HepG2 (cell line): ENCODE data around the gene KLHL5. TPM values are rescaled to one million over a fixed set of nuclear protein-coding genes. Genes with fewer than 3 reads are reported as not detected.

Experiments
- ATAC-seq: fragments of 200-7000 bp; cut with Tn5 transposase; 3 replicates; pipeline ENCODE4 v1.9.1; 2020; ENCODE audit warnings: mild to moderate bottlenecking, moderate library complexity
- BruUV-seq: library from RNA; stranded (reverse); fragments of 400-500 nt; replicated peaks from 2 replicates; lab custom pipeline; 2021; lab: Mats Ljungman, UMichigan
- CTCF ChIA-PET: fragments of 300-600 bp; formaldehyde crosslinking; extraction: SDS; loops from one replicate; lab custom pipeline; 2021; ENCODE audit warnings: low total read pairs, inconsistent platforms, low intra/inter-chr PET ratio; lab: Yijun Ruan, JAX
- POLR2A ChIA-PET: fragments of 350-600 bp; sonication (Branson Sonifier 250); formaldehyde crosslinking; loops from one replicate; lab custom pipeline; 2020; ENCODE audit warnings: antibody characterized with exemption, inconsistent platforms; lab: Yijun Ruan, JAX
- DNase-seq: peaks from one replicate; pipeline ENCODE4 v3.0.0-alpha.2; 2015; ENCODE audit warnings: low spot score
- FAIRE-seq: peaks from 3 replicates; lab custom pipeline; 2011; peaks lifted over from hg19 to GRCh38; lab: Jason Lieb, UNC
- H2AFZ ChIP-seq: one replicate; pipeline ENCODE4 v1.6.1; 2011; ENCODE audit warnings: low read length, inconsistent platforms
- H3K27ac ChIP-seq: fragments of 300-600 bp; 3 replicates; pipeline ENCODE4 v1.8.0; 2011; ENCODE audit warnings: mixed run types, mild to moderate bottlenecking, mixed read lengths, low read length, inconsistent platforms; ENCODE audit not compliant: insufficient read depth; ENCODE audit errors: extremely low read length
- H3K27me3 ChIP-seq, 2 experiments: fragments of 200-600 bp in 1 of 2; 2 replicates in 1 of 2; 3 replicates in 1 of 2; pipeline versions ENCODE4 v1.6.0 to v1.8.0; 2011; ENCODE audit warnings: low read length in 2 of 2, mild to moderate bottlenecking in 2 of 2, moderate library complexity in 2 of 2, inconsistent platforms in 1 of 2; ENCODE audit not compliant: insufficient read depth in 2 of 2, control insufficient read depth in 1 of 2
- H3K36me3 ChIP-seq, 2 experiments: fragments of 200-600 bp in 1 of 2; replicated peaks in 1 of 2; 2 replicates in 1 of 2; 3 replicates in 1 of 2; pipeline versions ENCODE4 v1.5.1 to v1.8.0; 2011; ENCODE audit warnings: low read length in 2 of 2, inconsistent platforms in 1 of 2; ENCODE audit not compliant: insufficient read depth in 2 of 2, control insufficient read depth in 1 of 2
- H3K4me1 ChIP-seq: 2 replicates; pipeline ENCODE4 v1.5.1; 2012; ENCODE audit warnings: low read length, inconsistent platforms; ENCODE audit not compliant: insufficient read depth
- H3K4me2 ChIP-seq: 2 replicates; pipeline ENCODE4 v1.6.0; 2011; ENCODE audit warnings: low read depth, low read length, inconsistent platforms
- H3K4me3 ChIP-seq, 3 experiments: fragments of 200-600 bp in 1 of 3; sonication (generic), shearing (Covaris generic) in 1 of 3; replicated peaks in 1 of 3; 2 replicates each; pipeline ENCODE4 v1.5.1; 2011 to 2016; ENCODE audit warnings: low read length in 3 of 3, inconsistent platforms in 2 of 3, low read depth in 2 of 3, mild to moderate bottlenecking in 2 of 3, control low read depth in 1 of 3, mixed read lengths in 1 of 3; ENCODE audit not compliant: insufficient read depth in 1 of 3
- H3K79me2 ChIP-seq: one replicate; pipeline ENCODE4 v1.6.1; 2011; ENCODE audit warnings: low read length, inconsistent platforms; ENCODE audit not compliant: insufficient read depth
- H3K9ac ChIP-seq: 2 replicates; pipeline ENCODE4 v1.6.0; 2011; ENCODE audit warnings: mild to moderate bottlenecking, low read depth, low read length, inconsistent platforms; ENCODE audit not compliant: insufficient read depth
- H3K9me3 ChIP-seq: 2 replicates; pipeline ENCODE4 v1.5.1; 2012; ENCODE audit warnings: mild to moderate bottlenecking, low read length
- H4K20me1 ChIP-seq: 2 replicates; pipeline ENCODE4 v1.6.0; 2011; ENCODE audit warnings: inconsistent platforms, mild to moderate bottlenecking, low read length, moderate library complexity; ENCODE audit not compliant: insufficient read depth
- PCBP1 ChIP-seq: fragments of 200-400 bp; formaldehyde crosslinking; IDR thresholded peaks from 2 replicates; pipeline ENCODE4 v1.6.1; 2017; ENCODE audit warnings: mild to moderate bottlenecking, low read depth, low read length, borderline replicate concordance
- POLR2AphosphoS2 ChIP-seq: IDR thresholded peaks from 2 replicates; pipeline ENCODE4 v1.6.1; 2011; ENCODE audit warnings: low read depth, low read length, improper control_type of control experiment
- SIX1 ChIP-seq: sonication (generic); formaldehyde crosslinking; IDR thresholded peaks from 2 replicates; pipeline ENCODE4 v1.4.0; 2020; ENCODE audit warnings: missing genetic modification reagents, borderline replicate concordance
- TCF7 ChIP-seq: sonication (generic); IDR thresholded peaks from 2 replicates; pipeline ENCODE4 v1.6.1; 2016; ENCODE audit warnings: antibody characterized with exemption, low read depth
- ZNF615 ChIP-seq: sonication (generic); formaldehyde crosslinking; IDR thresholded peaks from 2 replicates; pipeline ENCODE4 v1.5.0; 2020; ENCODE audit warnings: mild to moderate bottlenecking, missing genetic modification reagents, borderline replicate concordance
- ZNF660 ChIP-seq: sonication (generic); formaldehyde crosslinking; IDR thresholded peaks from 2 replicates; pipeline ENCODE4 v1.5.1; 2020; ENCODE audit warnings: mild to moderate bottlenecking, low read depth, missing genetic modification reagents, borderline replicate concordance
- ZNF773 ChIP-seq: sonication (generic); formaldehyde crosslinking; IDR thresholded peaks from 2 replicates; pipeline ENCODE4 v1.4.0; 2020; ENCODE audit warnings: missing genetic modification reagents, borderline replicate concordance
- WGBS: methylation state at CpG from one replicate; pipeline ENCODE4 v1.1.6; 2017; ENCODE audit warnings: low lambda C conversion rate; 5-methylcytosine and 5-hydroxymethylcytosine counted together
- in situ Hi-C: cut with HindIII; loops from 2 replicates; pipeline ENCODE4 v1.10.0; 2017; ENCODE audit warnings: low pct_unique_long_range_greater_than_20kb; ENCODE audit not compliant: extremely low pct_ligation_motif_present
- intact Hi-C: fragments of 100-400 bp; cut with micrococcal nuclease; formaldehyde crosslinking; loops from one replicate; pipeline ENCODE4 v1.10.0; 2022; ENCODE audit not compliant: unreplicated experiment
- polyA plus RNA-seq, 8 experiments: library from polyadenylated mRNA; depleted of rRNA in 3 of 8; stranded (reverse) in 7 of 8; unstranded in 1 of 8; fragments of >200 nt; fragmentation: Illumina TruSeq in 4 of 8; extraction: Trizol in 4 of 8; gene quantifications; 2 replicates each; pipeline versions ENCODE4 v1.2.1 to v1.2.3, GENCODE V29; 2011 to 2016; ENCODE audit warnings: low read depth in 4 of 8, missing spikeins in 1 of 8, mixed read lengths in 1 of 8; ENCODE audit not compliant: insufficient read depth in 1 of 8
- total RNA-seq, 5 experiments: library from RNA; depleted of rRNA; stranded (reverse); fragments of >200 nt; fragmentation: Illumina TruSeq; extraction: Trizol; gene quantifications; 2 replicates each; pipeline ENCODE4 v1.2.3, GENCODE V29; 2016; ENCODE audit warnings: low read depth in 1 of 5
- TF ChIP-seq, protein P1 (sequence below): fragments of 450-650 bp; IDR thresholded peaks from 2 replicates; pipeline ENCODE4 v1.6.1; 2017; ENCODE audit warnings: mild to moderate bottlenecking
- TF ChIP-seq, protein P2 (sequence below): sonication (generic); formaldehyde crosslinking; IDR thresholded peaks from 2 replicates; pipeline ENCODE4 v1.9.0; 2021; ENCODE audit warnings: mild to moderate bottlenecking, missing genetic modification reagents
- TF ChIP-seq, protein P3 (sequence below): sonication (generic); formaldehyde crosslinking; conservative IDR thresholded peaks from 2 replicates; pipeline ENCODE4 v1.8.0; 2022; ENCODE audit warnings: low read depth, missing genetic modification reagents
- TF ChIP-seq, protein P4 (sequence below): sonication (generic); formaldehyde crosslinking; conservative IDR thresholded peaks from 2 replicates; pipeline ENCODE4 v1.4.0; 2020; ENCODE audit warnings: missing genetic modification reagents

KLHL5 gene
- total and polyA plus RNA-seq, 2 of the 13 experiments (the other 11 are each of a cell fraction or from before 2014, with no cell fraction given): 36.2 to 38.7 TPM

DNA sequence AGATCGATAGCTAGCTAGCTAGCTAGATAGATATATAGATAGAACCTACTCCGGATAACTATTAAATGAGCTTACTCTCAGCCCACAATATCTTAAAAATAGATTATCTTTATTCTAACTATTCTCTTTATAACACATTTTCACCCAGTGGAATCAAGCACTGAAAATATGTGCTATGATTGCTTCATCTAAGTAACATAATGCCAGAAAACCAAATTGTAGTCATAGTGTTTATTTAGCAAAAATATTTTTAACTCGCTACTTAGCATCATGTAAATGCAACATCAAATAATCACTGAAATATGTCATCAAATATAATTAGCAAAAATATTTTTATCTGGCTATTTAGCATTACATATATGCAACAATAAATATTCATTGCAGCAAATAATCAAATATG, 31.3 kb upstream of the KLHL5 start:
- H4K20me1 ChIP-seq: no peaks in the 10 kb centered on the region
- H3K4me2 ChIP-seq: 0 out of 2 replicates have a peak overlapping the region, but pooled peaks have one; percentile 39
- H2AFZ ChIP-seq: no peak overlapping the region
- no peaks in the 10 kb centered on the region for H3K27me3 ChIP-seq
- H3K4me1 ChIP-seq: peaks cover 14% of the 10 kb centered on the region
- H3K79me2 ChIP-seq: no peaks in the 10 kb centered on the region
- DNase-seq: no peak
- ChIA-PET CTCF (no interaction called here), POLR2A (no interaction called here)
- H3K4me3 ChIP-seq: no peak overlapping the region
- no peak overlapping the region for H3K27ac ChIP-seq
- in situ Hi-C loops (no loop called here), intact Hi-C loops (no loop called here)
- no peak overlapping the region for H3K9ac ChIP-seq
- H3K9me3 ChIP-seq: no peaks in the 10 kb centered on the region
- WGBS: 88% methylated on average over 3 of the region's 3 CpGs
- BruUV-seq: no TSS peak
- FAIRE-seq: no peak
- H3K36me3 ChIP-seq: no peaks in the 10 kb centered on the region
- no peak for ATAC-seq
- no peak for TF ChIP-seq TCF7
- no peak for TF ChIP-seq PCBP1
- TF ChIP-seq, protein P1, sequence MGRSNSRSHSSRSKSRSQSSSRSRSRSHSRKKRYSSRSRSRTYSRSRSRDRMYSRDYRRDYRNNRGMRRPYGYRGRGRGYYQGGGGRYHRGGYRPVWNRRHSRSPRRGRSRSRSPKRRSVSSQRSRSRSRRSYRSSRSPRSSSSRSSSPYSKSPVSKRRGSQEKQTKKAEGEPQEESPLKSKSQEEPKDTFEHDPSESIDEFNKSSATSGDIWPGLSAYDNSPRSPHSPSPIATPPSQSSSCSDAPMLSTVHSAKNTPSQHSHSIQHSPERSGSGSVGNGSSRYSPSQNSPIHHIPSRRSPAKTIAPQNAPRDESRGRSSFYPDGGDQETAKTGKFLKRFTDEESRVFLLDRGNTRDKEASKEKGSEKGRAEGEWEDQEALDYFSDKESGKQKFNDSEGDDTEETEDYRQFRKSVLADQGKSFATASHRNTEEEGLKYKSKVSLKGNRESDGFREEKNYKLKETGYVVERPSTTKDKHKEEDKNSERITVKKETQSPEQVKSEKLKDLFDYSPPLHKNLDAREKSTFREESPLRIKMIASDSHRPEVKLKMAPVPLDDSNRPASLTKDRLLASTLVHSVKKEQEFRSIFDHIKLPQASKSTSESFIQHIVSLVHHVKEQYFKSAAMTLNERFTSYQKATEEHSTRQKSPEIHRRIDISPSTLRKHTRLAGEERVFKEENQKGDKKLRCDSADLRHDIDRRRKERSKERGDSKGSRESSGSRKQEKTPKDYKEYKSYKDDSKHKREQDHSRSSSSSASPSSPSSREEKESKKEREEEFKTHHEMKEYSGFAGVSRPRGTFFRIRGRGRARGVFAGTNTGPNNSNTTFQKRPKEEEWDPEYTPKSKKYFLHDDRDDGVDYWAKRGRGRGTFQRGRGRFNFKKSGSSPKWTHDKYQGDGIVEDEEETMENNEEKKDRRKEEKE: no peak
- TF ChIP-seq ZNF773 (CRISPR knock-in tag): no peak
- no peak for TF ChIP-seq ZNF660 (CRISPR knock-in tag)
- TF ChIP-seq SIX1: no peak
- TF ChIP-seq, protein P2, sequence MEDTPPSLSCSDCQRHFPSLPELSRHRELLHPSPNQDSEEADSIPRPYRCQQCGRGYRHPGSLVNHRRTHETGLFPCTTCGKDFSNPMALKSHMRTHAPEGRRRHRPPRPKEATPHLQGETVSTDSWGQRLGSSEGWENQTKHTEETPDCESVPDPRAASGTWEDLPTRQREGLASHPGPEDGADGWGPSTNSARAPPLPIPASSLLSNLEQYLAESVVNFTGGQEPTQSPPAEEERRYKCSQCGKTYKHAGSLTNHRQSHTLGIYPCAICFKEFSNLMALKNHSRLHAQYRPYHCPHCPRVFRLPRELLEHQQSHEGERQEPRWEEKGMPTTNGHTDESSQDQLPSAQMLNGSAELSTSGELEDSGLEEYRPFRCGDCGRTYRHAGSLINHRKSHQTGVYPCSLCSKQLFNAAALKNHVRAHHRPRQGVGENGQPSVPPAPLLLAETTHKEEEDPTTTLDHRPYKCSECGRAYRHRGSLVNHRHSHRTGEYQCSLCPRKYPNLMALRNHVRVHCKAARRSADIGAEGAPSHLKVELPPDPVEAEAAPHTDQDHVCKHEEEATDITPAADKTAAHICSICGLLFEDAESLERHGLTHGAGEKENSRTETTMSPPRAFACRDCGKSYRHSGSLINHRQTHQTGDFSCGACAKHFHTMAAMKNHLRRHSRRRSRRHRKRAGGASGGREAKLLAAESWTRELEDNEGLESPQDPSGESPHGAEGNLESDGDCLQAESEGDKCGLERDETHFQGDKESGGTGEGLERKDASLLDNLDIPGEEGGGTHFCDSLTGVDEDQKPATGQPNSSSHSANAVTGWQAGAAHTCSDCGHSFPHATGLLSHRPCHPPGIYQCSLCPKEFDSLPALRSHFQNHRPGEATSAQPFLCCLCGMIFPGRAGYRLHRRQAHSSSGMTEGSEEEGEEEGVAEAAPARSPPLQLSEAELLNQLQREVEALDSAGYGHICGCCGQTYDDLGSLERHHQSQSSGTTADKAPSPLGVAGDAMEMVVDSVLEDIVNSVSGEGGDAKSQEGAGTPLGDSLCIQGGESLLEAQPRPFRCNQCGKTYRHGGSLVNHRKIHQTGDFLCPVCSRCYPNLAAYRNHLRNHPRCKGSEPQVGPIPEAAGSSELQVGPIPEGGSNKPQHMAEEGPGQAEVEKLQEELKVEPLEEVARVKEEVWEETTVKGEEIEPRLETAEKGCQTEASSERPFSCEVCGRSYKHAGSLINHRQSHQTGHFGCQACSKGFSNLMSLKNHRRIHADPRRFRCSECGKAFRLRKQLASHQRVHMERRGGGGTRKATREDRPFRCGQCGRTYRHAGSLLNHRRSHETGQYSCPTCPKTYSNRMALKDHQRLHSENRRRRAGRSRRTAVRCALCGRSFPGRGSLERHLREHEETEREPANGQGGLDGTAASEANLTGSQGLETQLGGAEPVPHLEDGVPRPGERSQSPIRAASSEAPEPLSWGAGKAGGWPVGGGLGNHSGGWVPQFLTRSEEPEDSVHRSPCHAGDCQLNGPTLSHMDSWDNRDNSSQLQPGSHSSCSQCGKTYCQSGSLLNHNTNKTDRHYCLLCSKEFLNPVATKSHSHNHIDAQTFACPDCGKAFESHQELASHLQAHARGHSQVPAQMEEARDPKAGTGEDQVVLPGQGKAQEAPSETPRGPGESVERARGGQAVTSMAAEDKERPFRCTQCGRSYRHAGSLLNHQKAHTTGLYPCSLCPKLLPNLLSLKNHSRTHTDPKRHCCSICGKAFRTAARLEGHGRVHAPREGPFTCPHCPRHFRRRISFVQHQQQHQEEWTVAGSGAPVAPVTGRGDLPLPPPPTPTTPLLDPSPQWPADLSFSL (CRISPR knock-in tag): no peak
- TF ChIP-seq ZNF615 (CRISPR knock-in tag): no peak
- no peak for TF ChIP-seq POLR2AphosphoS2
- TF ChIP-seq, protein P3, sequence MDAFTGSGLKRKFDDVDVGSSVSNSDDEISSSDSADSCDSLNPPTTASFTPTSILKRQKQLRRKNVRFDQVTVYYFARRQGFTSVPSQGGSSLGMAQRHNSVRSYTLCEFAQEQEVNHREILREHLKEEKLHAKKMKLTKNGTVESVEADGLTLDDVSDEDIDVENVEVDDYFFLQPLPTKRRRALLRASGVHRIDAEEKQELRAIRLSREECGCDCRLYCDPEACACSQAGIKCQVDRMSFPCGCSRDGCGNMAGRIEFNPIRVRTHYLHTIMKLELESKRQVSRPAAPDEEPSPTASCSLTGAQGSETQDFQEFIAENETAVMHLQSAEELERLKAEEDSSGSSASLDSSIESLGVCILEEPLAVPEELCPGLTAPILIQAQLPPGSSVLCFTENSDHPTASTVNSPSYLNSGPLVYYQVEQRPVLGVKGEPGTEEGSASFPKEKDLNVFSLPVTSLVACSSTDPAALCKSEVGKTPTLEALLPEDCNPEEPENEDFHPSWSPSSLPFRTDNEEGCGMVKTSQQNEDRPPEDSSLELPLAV (CRISPR knock-in tag): no peak
- TF ChIP-seq, protein P4, sequence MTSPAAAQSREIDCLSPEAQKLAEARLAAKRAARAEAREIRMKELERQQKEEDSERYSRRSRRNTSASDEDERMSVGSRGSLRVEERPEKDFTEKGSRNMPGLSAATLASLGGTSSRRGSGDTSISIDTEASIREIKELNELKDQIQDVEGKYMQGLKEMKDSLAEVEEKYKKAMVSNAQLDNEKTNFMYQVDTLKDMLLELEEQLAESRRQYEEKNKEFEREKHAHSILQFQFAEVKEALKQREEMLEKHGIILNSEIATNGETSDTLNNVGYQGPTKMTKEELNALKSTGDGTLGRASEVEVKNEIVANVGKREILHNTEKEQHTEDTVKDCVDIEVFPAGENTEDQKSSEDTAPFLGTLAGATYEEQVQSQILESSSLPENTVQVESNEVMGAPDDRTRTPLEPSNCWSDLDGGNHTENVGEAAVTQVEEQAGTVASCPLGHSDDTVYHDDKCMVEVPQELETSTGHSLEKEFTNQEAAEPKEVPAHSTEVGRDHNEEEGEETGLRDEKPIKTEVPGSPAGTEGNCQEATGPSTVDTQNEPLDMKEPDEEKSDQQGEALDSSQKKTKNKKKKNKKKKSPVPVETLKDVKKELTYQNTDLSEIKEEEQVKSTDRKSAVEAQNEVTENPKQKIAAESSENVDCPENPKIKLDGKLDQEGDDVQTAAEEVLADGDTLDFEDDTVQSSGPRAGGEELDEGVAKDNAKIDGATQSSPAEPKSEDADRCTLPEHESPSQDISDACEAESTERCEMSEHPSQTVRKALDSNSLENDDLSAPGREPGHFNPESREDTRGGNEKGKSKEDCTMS (CRISPR knock-in tag): no peak
